ENCODE measurements around the gene LBH.

The LBH gene

GRCh38 chr2:30204281-30204680 is 27.1 kb upstream of the LBH start:
- no peak for TF ChIP-seq CTCF (IDR thresholded peaks at IDR 0.05; ENCODE audit: insufficient read depth, missing control alignments)
- FAIRE-seq (no peak), DNase-seq (ENCODE audit: insufficient read length, low spot score) (no peak)

- no peak for DNase-seq (ENCODE audit: insufficient read length, low spot score)
- TF ChIP-seq CTCF (IDR thresholded peaks at IDR 0.05; ENCODE audit: insufficient read depth, missing control alignments): no peak
- FAIRE-seq: no peak
Observed at GRCh38 chr2:30205456-30205855, 25.9 kb upstream of the LBH start.

DNA sequence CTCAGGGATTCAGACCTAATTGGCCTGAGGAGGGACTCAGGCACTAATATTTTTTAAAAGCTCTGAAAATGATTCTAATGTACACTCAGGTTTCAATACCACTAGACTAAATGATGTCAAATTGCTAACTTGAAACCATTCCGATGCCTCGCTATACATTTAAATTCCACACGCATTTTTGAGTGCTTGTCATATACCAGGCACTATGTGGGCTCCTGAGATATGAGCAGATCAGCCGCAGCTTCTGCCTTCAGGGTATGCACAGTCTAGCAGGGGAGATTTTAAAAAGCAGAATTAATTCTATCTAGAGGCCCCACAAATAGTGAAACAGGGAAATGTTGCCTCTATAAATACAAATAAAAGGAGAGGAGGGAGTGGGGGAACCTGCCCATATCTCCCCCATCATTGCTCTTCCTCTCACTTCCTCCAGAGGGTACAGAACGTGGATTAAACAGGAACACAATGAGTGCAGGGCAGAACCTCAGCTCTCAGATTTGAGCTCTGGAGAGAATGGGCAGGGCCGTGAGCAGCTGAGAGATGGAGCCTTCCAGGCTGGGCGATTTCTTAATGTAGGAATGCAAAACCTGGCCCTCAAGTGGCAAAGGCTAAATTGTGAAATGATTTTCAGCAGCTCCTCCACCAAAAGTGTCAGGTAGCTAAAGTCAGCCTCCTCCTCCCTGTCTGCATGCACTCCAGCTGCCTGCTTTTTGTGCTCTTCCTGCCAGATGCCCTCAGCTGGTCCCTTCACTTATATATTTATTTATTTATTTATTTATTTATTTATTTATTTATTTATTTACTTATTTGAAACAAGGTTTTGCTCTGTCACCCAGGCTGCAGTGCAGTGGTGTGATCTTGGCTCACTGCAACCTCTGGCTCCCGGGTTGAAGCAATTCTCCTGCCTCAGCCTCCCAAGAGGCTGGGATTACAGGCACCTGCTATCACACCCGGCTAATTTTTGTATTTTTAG is 24.6 kb upstream of the LBH start:
- no peak for TF ChIP-seq CTCF (IDR thresholded peaks at IDR 0.05; ENCODE audit: insufficient read depth, missing control alignments)
- DNase-seq (ENCODE audit: insufficient read length, low spot score) (no peak), FAIRE-seq (no peak)

GRCh38 chr2:30208453-30208852 is 22.9 kb upstream of the LBH start:
- peak; percentile 90 for TF ChIP-seq CTCF (IDR thresholded peaks at IDR 0.05; ENCODE audit: insufficient read depth, missing control alignments)
- DNase-seq (ENCODE audit: insufficient read length, low spot score) (no peak), FAIRE-seq (peak; percentile 71)

- no peak for FAIRE-seq
- no peak for DNase-seq (ENCODE audit: insufficient read length, low spot score)
- TF ChIP-seq CTCF (IDR thresholded peaks at IDR 0.05; ENCODE audit: insufficient read depth, missing control alignments): no peak
Observed at GRCh38 chr2:30209227-30209626, 22.1 kb upstream of the LBH start.

DNA sequence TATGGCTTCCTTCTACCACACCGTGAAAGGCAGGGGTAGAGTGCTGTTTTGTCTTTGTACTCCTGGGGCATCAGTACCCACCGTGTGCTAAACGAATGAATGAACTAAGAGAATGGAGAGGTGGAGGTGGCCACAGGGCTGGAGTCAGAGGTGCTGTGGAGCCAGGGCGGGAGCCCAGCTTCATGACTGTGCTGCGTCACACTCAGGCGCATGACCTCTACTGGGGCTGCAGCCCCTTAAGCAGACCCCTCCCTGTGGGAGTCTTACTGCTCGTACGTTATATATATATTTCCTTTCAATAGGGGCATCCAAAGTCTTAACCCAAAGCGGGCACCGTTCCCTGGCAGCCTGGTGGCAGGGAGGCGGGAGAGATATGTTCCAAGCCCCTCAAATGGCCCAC is 18.0 kb upstream of the LBH start:
- DNase-seq (ENCODE audit: insufficient read length, low spot score) (no peak), FAIRE-seq (no peak)
- TF ChIP-seq CTCF (IDR thresholded peaks at IDR 0.05; ENCODE audit: insufficient read depth, missing control alignments): no peak

- TF ChIP-seq CTCF (IDR thresholded peaks at IDR 0.05; ENCODE audit: insufficient read depth, missing control alignments): no peak
- DNase-seq (ENCODE audit: insufficient read length, low spot score): no peak
- FAIRE-seq: no peak
Observed at GRCh38 chr2:30213907-30214463, 17.3 kb upstream of the LBH start.

Data from D721Med (cell line).